Spleen (tissue), 11 donors: ENCODE results near the gene CRAT. TPM values are rescaled to one million over a fixed set of nuclear protein-coding genes. Genes with fewer than 3 reads are reported as not detected.

Experiments used
- DNase-seq: peaks from one replicate; pipeline ENCODE4 v3.0.0-alpha.2; 2020
- H3K27ac ChIP-seq, 8 donors: fragments of 200-600 bp; sonication (generic) in 7 of 8; 1 replicate in 4 of 8; 2 replicates in 4 of 8; pipeline versions ENCODE4 v1.5.0 to v1.8.0; 2016 to 2021; ENCODE audit warnings: inconsistent platforms in 4 of 8, mild to moderate bottlenecking in 4 of 8, moderate library complexity in 1 of 8
- H3K27me3 ChIP-seq, 7 donors: fragments of 200-600 bp; sonication (generic) in 6 of 7; replicated peaks in 1 of 7; 1 replicate in 4 of 7; 2 replicates in 3 of 7; pipeline versions ENCODE4 v1.5.0 to v1.8.0; 2016 to 2021; ENCODE audit warnings: inconsistent platforms in 3 of 7, mild to moderate bottlenecking in 1 of 7
- H3K36me3 ChIP-seq, 6 donors: fragments of 200-600 bp; sonication (generic) in 5 of 6; 1 replicate in 4 of 6; 2 replicates in 2 of 6; pipeline versions ENCODE4 v1.5.0 to v1.8.0; 2016 to 2021; ENCODE audit warnings: inconsistent platforms in 2 of 6
- H3K4me1 ChIP-seq, 6 donors: fragments of 200-600 bp; sonication (generic) in 5 of 6; 1 replicate in 3 of 6; 2 replicates in 3 of 6; pipeline versions ENCODE4 v1.5.0 to v1.8.0; 2016 to 2021; ENCODE audit warnings: inconsistent platforms in 3 of 6
- H3K4me3 ChIP-seq, 8 donors: fragments of 200-600 bp; sonication (generic) in 7 of 8; 1 replicate in 4 of 8; 2 replicates in 4 of 8; pipeline versions ENCODE4 v1.5.0 to v1.8.0; 2016 to 2021; ENCODE audit warnings: inconsistent platforms in 4 of 8, mild to moderate bottlenecking in 4 of 8, moderate library complexity in 2 of 8
- H3K9me3 ChIP-seq, 8 donors: fragments of 200-600 bp; sonication (generic) in 7 of 8; 1 replicate in 4 of 8; 2 replicates in 4 of 8; pipeline versions ENCODE4 v1.5.0 to v1.8.0; 2016 to 2021; ENCODE audit warnings: inconsistent platforms in 4 of 8
- CTCF ChIP-seq, 11 experiments: fragments of 200-600 bp in 7 of 11; fragments of 450-650 bp in 4 of 11; sonication (generic) in 4 of 11; IDR thresholded peaks in 8 of 11; conservative IDR thresholded peaks in 3 of 11; 1 replicate in 7 of 11; 2 replicates in 4 of 11; pipeline versions ENCODE4 v1.4.0 to v1.8.0; 2016 to 2021; ENCODE audit warnings: antibody characterized with exemption in 11 of 11, inconsistent platforms in 4 of 11, mild to moderate bottlenecking in 1 of 11
- POLR2A ChIP-seq, 3 donors: fragments of 450-650 bp; IDR thresholded peaks; one replicate each; pipeline ENCODE4 v1.5.1; 2017; ENCODE audit warnings: antibody characterized with exemption in 3 of 3, mild to moderate bottlenecking in 1 of 3
- POLR2AphosphoS5 ChIP-seq, 3 donors: sonication (generic); formaldehyde crosslinking; IDR thresholded peaks; one replicate each; pipeline ENCODE4 v1.5.1; 2017; ENCODE audit warnings: antibody characterized with exemption in 3 of 3
- WGBS, 5 donors: extraction: QIAGEN DNeasy Blood & Tissue Kit in 3 of 5; methylation state at CpG; one replicate each; pipeline versions ENCODE4 v1.1.5 to v1.1.7; 2013 to 2018; 5-methylcytosine and 5-hydroxymethylcytosine counted together
- intact Hi-C: fragments of 100-400 bp; cut with DNase I; formaldehyde crosslinking; loops from one replicate; pipeline ENCODE4 v1.15.0; 2023; ENCODE audit warnings: low total_unique reads
- polyA plus RNA-seq, 3 donors: library from polyadenylated mRNA; stranded (reverse); fragments of 200-250 nt; gene quantifications; one replicate each; pipeline ENCODE4 v1.2.1, GENCODE V29; 2013
- total RNA-seq, 7 donors: library from RNA; depleted of rRNA in 3 of 7; stranded (reverse); fragments of >200 nt in 3 of 7; fragmentation: NEBNext Ultra II Directional in 4 of 7; extraction: Animal tissue kit (Norgen Biotek cat#: 25700) in 4 of 7; gene quantifications; one replicate each; pipeline versions ENCODE4 v1.1.0 to v1.2.1, GENCODE V29; 2016 to 2021
- donor health status: healthy with polysubstance abuse.
- donor health status: DM: no; HTN: no; CAD: no; lungs with moderate emphysema.
- donor health status: DM: no; HTN: no; CAD: no.
- donor health status: Bipolar disorder and iron deficiency.
- donor health status: healthy.
- donor health status: DM: no; HTN: no; CAD: no.
- donor health status: DM: yes; HTN: yes; CAD: no.

Gene CRAT
- total and polyA plus RNA-seq, 10 donors: 5.7 to 32.3 (median 15.7) TPM

GRCh38 chr9:129075996-129076639 lies 34.5 kb downstream of the CRAT start:
- 84 to 97% (median 91%) methylated on average over 13 to 16 of the region's 16 CpGs for WGBS, 5 donors
- no peak for TF ChIP-seq CTCF (IDR thresholded peaks at IDR 0.05 in 8 of 11, conservative IDR thresholded peaks at IDR 0.05 in 3 of 11)
- TF ChIP-seq POLR2AphosphoS5 (IDR thresholded peaks at IDR 0.05): peak in 1 of 3 donors; percentile 21
- TF ChIP-seq POLR2A (IDR thresholded peaks at IDR 0.05): no peak
- no peak for DNase-seq
- H3K4me1 ChIP-seq: peaks cover 5 to 34% (median 15%) of the 10 kb centered on the region in 6 donors
- intact Hi-C loops: no loop called here
- no peak overlapping the region for H3K4me3 ChIP-seq
- no peaks in the 10 kb centered on the region for H3K27me3 ChIP-seq
- H3K27ac ChIP-seq: no peak overlapping the region
- peaks cover 0 to 11% (median 3%) of the 10 kb centered on the region in 6 donors for H3K36me3 ChIP-seq
- no peaks in the 10 kb centered on the region for H3K9me3 ChIP-seq

- H3K4me1 ChIP-seq: peaks cover under 1 to 39% (median 18%) of the 10 kb centered on the region in 6 donors
- no peak for DNase-seq
- H3K36me3 ChIP-seq: peaks cover 0 to 31% (median 9%) of the 10 kb centered on the region in 6 donors
- H3K4me3 ChIP-seq: no peak overlapping the region
- H3K27me3 ChIP-seq: no peaks in the 10 kb centered on the region
- 74 to 89% (median 80%) methylated on average over 3 of the region's 3 CpGs for whole genome bisulfite sequencing, 5 donors
- H3K9me3 ChIP-seq: no peaks in the 10 kb centered on the region
- no peak for TF ChIP-seq POLR2AphosphoS5 (IDR thresholded peaks at IDR 0.05)
- no peak for TF ChIP-seq CTCF (IDR thresholded peaks at IDR 0.05 in 8 of 11, conservative IDR thresholded peaks at IDR 0.05 in 3 of 11)
- TF ChIP-seq POLR2A (IDR thresholded peaks at IDR 0.05): no peak
- H3K27ac ChIP-seq: peak overlapping the region in 2 of 8 donors; percentile 27 to 35
- intact Hi-C loops: no loop called here
These were observed 36.5 kb downstream of the CRAT start for GRCh38 chr9:129074106-129074505.

- intact Hi-C loops: no loop called here
- no peak for DNase-seq
These were observed 37.2 kb downstream of the CRAT start for GRCh38 chr9:129073404-129073803.

More at GRCh38 chr9:129073404-129073803, 37.2 kb downstream of the CRAT start:
- Histone ChIP-seq H3K27ac (peak overlapping the region in 2 of 8 donors; percentile 35 to 40), H3K36me3 (peaks cover 0 to 38% (median 13%) of the 10 kb centered on the region in 6 donors), H3K9me3 (no peaks in the 10 kb centered on the region), H3K4me3 (no peak overlapping the region), H3K27me3 (no peaks in the 10 kb centered on the region), H3K4me1 (peaks cover 3 to 45% (median 25%) of the 10 kb centered on the region in 6 donors)
- WGBS, 5 donors: 76 to 84% (median 80%) methylated on average over 8 of the region's 8 CpGs
- TF ChIP-seq CTCF (IDR thresholded peaks at IDR 0.05 in 8 of 11, conservative IDR thresholded peaks at IDR 0.05 in 3 of 11): no peak
- TF ChIP-seq POLR2AphosphoS5 (IDR thresholded peaks at IDR 0.05): no peak
- TF ChIP-seq POLR2A (IDR thresholded peaks at IDR 0.05): no peak
